ENCODE data around the gene MAP3K7.

- no peak for TF ChIP-seq CTCF (IDR thresholded peaks at IDR 0.05; ENCODE audit: control extremely low read depth in 1 of 3, insufficient read depth in 1 of 3, low read depth in 1 of 3, low read length in 3 of 3)
- no peak for TF ChIP-seq SIX5 (IDR thresholded peaks at IDR 0.05; ENCODE audit: low read depth, low read length)
- TF ChIP-seq POLR2A (IDR thresholded peaks at IDR 0.05; ENCODE audit: control extremely low read depth in 1 of 2, low read depth in 2 of 2, low read length in 2 of 2): no peak
- TF ChIP-seq ATF2 (IDR thresholded peaks at IDR 0.05; ENCODE audit: low read length): no peak
- no peak for TF ChIP-seq POLR2AphosphoS5 (IDR thresholded peaks at IDR 0.05; ENCODE audit: low read depth, low read length)
- TF ChIP-seq TAF1 (IDR thresholded peaks at IDR 0.05; ENCODE audit: low read depth, low read length): no peak
- TF ChIP-seq EZH2 (IDR thresholded peaks at IDR 0.05; ENCODE audit: low read depth, low read length, severe bottlenecking): no peak
Observed at GRCh38 chr6:90516074-90516660, 70.7 kb downstream of the MAP3K7 start.

Data from H1 (cell line).